GM18498 (cell line): ENCODE results near the gene KDM2A.
"Not testable (repeated sequence)": the region's sequence is repeated elsewhere in the genome, so short reads cannot be mapped to it uniquely, and the experiment has no call there.

Experiments
- ATAC-seq: cut with Tn5 transposase; IDR thresholded peaks from one replicate; pipeline ENCODE4 v1.9.1; 2021; ENCODE audit warnings: mild to moderate bottlenecking, moderate library complexity; ENCODE audit not compliant: unreplicated experiment

KDM2A gene

GRCh38 chr11:67117672-67118180, 1.3 kb upstream of the KDM2A start:
- ATAC-seq = peak; percentile 15

- ATAC-seq = peak; percentile 9
These were observed 789 bp upstream of the KDM2A start for GRCh38 chr11:67118181-67118766.

GRCh38 chr11:67119585-67120391, 725 bp downstream of the KDM2A start:
- peak; percentile 22 for ATAC-seq

GRCh38 chr11:67120456-67120855, 1.4 kb downstream of the KDM2A start:
- no peak for ATAC-seq

- ATAC-seq = no peak
These were observed 2.0 kb downstream of the KDM2A start for GRCh38 chr11:67120881-67121710.

- ATAC-seq = not testable (repeated sequence)
These were observed 4.7 kb downstream of the KDM2A start for GRCh38 chr11:67123801-67124200.

GRCh38 chr11:67126243-67126642, 7.2 kb downstream of the KDM2A start:
- ATAC-seq = not testable (repeated sequence)

GRCh38 chr11:67126986-67127385, 7.9 kb downstream of the KDM2A start:
- ATAC-seq = no peak

GRCh38 chr11:67130861-67131260, 11.8 kb downstream of the KDM2A start:
- not testable (repeated sequence) for ATAC-seq

GRCh38 chr11:67136156-67136555, 17.1 kb downstream of the KDM2A start:
- no peak for ATAC-seq

- no peak for ATAC-seq
These were observed 19.9 kb downstream of the KDM2A start for GRCh38 chr11:67138922-67139321.

- ATAC-seq = no peak
These were observed 27.6 kb downstream of the KDM2A start for GRCh38 chr11:67146516-67147226.

- no peak for ATAC-seq
These were observed 34.9 kb downstream of the KDM2A start for GRCh38 chr11:67153971-67154370.

- no peak for ATAC-seq
These were observed 35.7 kb downstream of the KDM2A start for GRCh38 chr11:67154726-67155125.

- ATAC-seq = no peak
These were observed 38.6 kb downstream of the KDM2A start for GRCh38 chr11:67157691-67158090.

- ATAC-seq = no peak
These were observed 39.2 kb downstream of the KDM2A start for GRCh38 chr11:67158221-67158620.

- no peak for ATAC-seq
These were observed 41.0 kb downstream of the KDM2A start for GRCh38 chr11:67160045-67160444.

- ATAC-seq = no peak
These were observed 42.1 kb downstream of the KDM2A start for GRCh38 chr11:67160872-67161783.

- no peak for ATAC-seq
These were observed 43.9 kb downstream of the KDM2A start for GRCh38 chr11:67163006-67163405.

GRCh38 chr11:67165623-67166022, 46.6 kb downstream of the KDM2A start:
- ATAC-seq = no peak
